ENCODE results near the gene TBC1D21.

The TBC1D21 gene

DNA sequence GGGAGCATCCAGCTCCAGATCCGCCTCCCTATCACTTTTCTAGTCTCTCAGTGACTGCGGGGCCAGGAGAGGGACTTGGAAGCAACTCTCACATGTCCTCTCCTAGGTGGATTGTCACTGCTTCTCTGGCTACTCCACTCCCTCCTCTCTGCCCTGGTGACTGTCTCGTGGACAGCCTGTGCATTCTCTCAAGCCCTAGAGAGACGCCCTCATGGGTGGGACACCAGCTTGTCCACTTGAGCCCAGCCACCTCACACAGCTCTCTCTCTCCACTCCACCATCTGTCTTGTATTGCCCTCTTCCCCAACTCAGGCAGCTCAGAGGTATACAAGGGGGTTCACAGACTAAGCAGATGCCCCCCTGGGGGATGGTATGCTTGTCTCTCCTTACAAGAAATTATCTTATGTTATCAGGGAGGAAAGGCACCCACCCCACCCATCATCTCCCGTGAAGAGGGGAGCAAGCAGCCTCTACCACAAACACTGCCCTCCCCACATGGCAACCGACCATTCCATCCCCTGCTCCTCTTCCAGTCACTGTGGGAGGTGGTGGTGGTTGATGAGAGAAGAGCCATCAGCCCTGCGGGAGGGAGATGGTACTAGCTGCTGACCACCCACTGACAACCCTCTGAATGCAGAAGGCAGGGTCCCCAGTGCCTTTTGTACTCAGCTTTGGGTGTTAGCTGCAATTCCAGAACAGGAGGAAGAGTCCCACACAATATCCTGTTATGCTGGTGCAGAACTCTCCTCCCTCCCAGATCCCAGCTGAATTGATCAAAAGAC, 37.3 kb downstream of the TBC1D21 start:
- no peak for DNase-seq

DNA sequence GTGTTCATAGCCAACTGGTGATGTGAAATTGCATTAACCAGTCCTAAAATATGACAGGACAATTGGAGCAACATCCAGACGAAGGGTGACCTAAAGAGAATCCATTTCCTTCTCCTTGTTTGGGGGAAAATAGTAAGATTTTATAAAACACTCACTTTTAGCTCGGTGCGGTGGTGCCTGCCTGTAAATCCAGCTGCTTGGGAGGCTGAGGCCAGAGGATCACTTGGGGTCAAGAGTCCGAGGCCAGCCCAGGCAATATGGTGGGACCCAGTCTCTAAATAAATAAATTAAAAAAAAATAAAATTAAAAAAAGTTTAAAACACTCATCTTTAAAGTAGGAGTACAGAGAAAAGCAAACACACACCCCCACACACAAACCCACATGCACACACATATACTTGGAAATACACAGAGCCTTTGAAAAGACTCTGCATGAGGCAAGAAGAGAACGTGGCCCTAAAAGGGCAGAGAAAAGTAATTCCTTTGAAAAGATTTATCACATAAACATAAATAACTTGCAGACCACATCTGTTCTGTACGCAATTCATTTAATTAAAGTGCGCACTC, 38.7 kb downstream of the TBC1D21 start:
- DNase-seq: no peak

DNA sequence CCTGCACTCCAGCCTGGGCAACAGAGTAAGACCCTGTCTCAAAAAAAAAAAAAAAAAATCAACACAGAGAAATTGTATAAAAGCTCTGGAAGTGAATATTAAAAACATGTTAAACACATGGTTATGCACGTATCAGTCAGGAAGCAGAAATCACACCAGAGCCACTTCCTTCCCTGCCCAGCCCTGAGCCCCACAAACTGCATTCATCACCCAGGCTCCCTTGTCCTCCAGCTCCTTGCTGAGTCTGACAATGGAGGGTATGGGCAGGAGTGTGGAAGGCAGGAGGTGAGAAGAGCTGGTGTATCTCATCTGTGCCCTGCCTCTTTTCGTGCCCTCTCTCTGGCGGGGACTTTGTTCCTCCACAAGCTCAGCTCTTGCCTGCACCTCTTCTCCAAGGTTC, 40.8 kb downstream of the TBC1D21 start:
- DNase-seq: no peak

DNA sequence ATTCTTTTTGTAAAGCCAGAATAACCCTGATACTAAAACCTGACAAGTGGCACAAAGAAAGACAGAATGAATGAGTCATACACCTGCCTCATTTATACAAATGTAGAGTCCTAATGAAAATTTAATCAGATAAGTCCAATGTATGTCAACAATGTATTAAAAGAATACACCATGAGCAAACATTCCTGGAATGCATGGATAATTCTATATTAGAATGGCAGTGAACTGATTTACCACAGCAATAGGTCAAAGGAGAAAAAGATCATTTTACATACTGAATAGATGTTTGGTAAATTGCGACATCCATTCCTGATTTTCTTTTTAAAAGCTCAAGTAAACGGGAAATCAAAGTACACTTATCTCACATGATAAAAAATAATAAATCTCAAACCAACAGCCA, 41.7 kb downstream of the TBC1D21 start:
- DNase-seq: no peak

DNA sequence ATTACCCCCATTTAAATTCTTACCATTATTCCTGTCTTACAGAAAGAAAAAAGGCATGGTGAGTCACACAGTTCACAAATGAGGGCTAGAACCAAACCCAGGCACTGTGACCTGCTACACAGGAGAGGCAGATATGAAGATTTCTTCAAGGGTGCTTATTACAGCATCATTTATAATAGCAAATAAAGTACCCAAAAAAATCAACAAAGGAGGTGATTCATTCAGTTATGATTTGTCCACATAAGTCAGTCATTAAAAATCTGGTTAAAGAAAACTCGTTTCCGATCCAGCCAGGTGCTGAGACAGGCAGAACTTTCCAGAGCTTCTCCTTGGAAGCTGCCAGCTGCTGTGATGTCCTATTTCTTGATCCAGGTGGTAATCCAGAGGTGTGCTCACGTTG, 45.4 kb downstream of the TBC1D21 start:
- DNase-seq: no peak

DNA sequence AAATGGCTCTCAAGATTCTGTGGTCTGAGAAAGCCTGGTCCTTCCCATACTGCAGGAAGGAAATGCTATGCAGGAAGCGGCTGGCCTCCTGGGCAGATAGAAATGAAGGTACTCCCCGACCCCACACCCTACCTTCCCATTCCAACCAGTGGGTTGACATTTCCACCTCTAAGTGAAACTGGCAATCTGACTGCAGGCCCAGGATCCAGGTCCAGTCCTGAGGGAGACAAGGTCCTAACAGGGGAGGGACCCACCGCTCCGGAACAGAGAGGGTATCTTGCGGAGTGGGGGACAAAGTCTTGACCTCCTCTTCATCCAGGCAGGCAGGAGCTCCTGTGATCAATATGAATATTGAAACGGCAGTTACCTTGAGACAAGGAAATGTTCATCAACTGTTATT, 46.3 kb downstream of the TBC1D21 start:
- no peak for DNase-seq

DNA sequence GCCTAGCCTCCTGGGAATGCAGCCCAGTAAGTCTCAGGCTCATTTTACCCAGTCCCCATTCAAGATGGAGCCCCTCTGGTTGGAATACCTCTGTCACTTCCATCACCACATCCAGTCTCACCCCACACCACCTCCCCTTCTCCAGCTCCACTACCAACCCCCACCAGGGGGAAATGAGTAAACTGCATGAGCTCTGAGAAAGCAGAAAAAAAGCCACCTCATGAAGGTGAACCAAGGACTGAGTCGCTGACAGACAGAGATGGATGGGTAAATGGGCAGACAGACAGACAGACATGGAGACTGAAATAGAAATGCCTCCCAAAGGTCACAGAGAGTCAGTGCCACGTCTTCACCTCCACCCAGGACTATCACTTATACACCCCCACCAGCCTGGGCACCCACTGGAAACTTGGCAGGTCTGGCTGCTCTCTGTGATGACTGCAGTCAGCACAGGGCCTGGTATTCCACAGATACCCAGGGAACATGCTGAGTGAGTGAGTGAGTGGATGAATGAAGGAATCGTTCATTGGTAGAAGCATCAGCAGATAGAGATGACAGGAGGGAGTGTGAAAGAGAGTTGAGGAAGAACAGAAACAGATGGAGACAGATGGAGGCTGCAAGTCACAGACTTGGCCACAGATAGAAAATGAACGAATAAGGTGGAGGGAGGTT, 48.0 kb downstream of the TBC1D21 start:
- no peak for DNase-seq

DNA sequence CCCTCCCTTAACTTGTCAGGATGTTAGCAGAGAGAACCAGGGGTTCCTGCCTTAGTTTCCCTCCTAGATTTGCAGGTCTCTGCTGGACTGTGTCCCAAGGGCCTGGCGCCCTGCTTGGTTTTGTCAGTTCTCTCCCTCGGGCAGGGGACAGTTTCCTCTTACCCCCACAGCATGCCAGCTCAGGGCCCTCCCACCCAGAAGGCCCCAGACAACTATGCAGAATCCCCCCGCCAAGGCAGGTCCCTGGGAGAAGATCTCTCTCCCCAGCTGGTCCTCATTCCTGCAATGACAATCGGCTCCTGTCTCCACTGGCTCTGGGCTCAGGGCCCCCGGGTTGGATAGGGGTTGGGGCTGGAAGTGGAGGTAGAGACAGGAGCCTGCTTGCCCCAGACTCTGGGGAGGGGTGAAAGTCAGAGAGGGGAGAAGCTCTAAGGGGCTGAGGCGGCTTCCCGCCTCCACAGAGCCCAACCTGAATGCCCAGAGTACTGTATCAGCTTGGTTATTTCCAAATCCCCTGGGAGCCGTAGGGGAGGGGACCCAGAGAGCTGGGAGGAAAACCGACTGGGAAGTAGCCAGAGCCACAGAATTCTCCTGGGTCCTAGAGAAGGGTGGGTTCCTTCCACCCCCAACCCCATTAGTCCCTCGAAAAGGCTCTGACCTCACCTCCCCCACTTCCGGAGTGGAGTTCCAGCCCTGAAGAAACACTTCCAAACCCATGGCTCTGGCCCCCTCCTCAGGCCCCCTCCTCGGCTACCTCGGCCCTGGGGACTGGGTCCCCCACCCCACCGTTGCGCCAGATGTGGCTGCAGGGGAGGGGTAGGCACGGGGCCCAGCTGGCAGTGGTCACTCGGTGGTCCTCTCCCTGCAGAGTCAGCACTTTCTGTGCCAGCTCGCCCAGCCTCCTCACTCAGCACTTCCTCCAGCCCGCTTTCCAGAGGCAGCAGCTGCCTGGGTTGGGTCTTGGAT, 49.1 kb downstream of the TBC1D21 start:
- DNase-seq: peak; percentile 0

DNA sequence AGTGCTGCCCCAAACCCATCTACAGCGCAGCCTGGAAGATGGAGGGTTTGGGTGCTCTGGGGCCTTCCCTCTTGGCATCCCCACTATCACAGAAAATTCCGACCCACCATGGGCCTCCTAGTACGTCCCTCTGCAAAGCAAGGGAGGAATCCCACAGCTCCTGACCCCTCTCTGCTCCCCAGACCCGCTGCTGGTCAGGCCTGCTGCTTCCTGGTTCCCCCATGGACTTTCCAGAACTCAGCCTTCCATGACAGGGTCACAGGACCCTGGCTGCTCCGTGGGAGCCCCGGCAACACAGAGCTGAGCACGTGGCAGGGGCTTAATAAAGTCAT, 49.8 kb downstream of the TBC1D21 start:
- DNase-seq: no peak

DNA sequence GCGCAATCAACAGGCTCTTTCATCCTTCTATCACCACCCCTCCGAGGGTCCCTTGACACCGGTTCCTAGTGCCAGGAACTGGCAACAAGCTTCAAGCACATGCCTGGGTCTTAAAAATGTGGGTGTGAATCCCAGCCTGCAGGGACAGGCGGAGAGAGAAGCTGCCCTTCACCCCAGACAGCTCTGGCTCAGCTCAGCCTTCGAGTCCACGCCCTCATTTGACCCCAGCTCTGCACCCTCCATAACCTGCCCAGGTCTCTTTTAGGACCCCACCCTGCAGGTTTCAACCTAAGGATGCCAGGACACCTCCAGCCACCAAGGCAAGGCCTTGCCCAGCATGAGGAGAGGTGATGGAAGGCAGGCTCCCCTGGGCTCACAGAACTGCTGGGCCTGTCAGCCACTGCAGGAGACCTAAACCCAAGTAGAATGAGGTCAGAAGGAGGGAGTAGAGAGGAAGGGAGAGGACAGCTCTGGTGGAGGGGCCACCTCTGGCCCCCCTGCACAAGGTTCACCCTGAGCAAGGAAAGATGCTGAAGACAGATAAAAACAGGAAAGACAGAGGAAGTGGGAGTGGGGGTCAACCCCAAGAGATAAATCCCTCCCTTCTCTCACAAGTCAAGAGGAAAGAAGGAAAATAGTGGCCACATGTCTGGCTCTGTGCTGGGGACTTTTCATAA, 50.3 kb downstream of the TBC1D21 start:
- no peak for DNase-seq

DNA sequence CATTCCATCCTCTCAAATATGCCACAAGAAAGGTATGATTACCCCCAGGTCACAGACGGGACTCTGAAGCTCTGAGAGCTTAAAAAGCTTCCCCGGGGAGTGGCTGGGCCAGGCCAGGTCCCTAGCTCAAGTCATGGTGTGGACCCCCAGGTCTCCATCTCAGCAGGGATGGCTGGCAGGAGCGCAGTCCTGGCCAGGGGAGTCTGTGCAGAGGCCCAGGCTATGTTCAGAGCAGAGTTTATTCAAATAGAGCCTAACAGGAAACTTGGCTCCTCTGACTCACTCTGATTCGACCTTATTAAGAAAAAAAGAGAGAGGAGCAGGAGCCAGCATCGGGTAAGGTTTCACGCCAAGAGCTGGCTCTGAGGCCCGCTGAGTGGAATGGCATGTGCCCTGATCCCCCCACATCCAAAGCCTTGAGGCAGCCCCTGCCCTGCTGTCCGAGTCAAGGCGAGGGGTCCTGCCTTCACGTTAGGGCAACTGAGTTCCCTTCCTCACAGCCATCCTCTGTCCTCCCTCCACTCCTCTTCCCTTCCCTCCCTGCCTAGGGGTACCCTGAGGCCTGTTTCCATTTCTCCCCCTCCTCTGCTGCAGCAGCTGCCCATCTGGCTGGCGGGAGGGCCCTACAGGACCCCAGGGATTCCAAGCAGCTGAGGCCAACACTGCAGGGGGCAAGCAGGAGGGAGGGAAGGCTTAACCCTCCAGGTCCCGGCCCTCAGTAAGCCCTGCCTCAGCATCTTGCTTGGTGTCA, 51.0 kb downstream of the TBC1D21 start:
- DNase-seq: no peak

DNA sequence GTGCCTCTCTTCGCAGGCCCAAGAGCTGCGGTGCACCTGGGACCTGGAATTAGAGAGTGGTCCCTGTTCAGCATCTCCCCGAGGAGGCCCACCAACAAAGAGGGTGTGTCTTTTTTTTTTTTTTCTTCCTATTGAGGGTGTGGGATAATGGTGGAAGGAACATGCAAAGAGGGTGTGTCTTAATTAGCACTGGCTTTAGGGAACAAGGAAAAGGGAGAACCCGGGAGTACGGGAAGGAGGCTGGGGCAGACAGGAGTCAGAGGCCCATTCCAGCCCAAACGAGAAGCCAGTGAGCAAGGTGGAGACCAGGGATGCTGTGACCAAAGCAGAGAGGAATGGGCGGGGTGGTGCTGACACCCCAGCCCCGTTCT, 52.5 kb downstream of the TBC1D21 start:
- no peak for DNase-seq

DNA sequence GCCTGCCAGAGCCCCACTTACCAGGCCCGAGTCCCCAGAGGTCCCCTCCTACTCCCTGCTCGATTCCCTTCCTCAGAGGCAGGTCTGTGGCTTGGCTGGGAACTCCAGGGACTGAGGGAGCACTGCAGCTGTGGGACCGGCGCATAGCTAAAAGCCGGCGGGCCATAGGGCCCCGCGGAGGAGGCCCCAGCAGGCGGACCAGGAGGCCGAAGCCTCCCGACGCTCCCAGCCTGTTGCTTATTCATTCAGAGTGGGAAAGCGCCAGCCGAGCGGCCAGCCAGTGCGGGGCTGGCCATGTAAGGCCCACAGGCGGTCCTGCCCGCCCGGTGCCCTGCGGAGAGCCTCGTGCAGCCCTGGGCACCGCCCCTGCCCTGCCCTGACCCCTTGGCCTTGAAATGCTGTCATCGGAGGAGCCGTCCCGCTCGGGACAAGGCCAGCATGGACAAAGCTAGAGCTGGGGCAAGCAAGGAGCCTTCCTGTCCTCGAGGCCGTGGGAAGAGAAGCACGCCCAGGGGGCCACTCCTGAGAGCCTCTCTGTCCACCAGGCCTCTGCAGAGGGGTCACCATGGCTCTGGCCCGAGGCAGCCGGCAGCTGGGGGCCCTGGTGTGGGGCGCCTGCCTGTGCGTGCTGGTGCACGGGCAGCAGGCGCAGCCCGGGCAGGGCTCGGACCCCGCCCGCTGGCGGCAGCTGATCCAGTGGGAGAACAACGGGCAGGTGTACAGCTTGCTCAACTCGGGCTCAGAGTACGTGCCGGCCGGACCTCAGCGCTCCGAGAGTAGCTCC, 53.0 kb downstream of the TBC1D21 start, which contains the start of gene LOXL1:
TSS of gene LOXL1 (plus strand) at position 244 of the 784 bp plus-strand sequence. CDS start at position 566, 322 bp downstream.
- peak; percentile 11 for DNase-seq

DNA sequence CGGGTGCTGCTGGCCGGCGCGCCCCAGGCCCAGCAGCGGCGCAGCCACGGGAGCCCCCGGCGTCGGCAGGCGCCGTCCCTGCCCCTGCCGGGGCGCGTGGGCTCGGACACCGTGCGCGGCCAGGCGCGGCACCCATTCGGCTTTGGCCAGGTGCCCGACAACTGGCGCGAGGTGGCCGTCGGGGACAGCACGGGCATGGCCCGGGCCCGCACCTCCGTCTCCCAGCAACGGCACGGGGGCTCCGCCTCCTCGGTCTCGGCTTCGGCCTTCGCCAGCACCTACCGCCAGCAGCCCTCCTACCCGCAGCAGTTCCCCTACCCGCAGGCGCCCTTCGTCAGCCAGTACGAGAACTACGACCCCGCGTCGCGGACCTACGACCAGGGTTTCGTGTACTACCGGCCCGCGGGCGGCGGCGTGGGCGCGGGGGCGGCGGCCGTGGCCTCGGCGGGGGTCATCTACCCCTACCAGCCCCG, 53.7 kb downstream of the TBC1D21 start:
- peak; percentile 43 for DNase-seq

DNA sequence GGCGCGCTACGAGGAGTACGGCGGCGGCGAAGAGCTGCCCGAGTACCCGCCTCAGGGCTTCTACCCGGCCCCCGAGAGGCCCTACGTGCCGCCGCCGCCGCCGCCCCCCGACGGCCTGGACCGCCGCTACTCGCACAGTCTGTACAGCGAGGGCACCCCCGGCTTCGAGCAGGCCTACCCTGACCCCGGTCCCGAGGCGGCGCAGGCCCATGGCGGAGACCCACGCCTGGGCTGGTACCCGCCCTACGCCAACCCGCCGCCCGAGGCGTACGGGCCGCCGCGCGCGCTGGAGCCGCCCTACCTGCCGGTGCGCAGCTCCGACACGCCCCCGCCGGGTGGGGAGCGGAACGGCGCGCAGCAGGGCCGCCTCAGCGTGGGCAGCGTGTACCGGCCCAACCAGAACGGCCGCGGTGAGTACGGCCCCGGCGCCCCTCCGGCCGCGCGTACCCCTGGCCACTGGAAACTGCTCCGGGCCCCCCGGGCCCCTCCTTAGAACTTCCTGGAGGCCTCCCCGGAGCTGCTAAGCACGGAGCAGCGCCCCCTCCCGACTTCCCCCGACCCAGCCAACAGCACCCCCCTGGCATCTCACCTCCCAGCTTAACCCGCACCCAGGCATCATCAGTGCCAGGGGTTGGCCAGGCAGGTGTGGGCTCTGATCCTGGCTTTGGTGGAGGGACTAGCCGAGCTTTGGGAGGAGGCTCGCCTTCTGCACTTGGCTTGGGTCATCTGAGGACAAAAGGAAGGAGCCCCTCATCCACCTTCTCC, 54.3 kb downstream of the TBC1D21 start:
- peak; percentile 56 for DNase-seq

DNA sequence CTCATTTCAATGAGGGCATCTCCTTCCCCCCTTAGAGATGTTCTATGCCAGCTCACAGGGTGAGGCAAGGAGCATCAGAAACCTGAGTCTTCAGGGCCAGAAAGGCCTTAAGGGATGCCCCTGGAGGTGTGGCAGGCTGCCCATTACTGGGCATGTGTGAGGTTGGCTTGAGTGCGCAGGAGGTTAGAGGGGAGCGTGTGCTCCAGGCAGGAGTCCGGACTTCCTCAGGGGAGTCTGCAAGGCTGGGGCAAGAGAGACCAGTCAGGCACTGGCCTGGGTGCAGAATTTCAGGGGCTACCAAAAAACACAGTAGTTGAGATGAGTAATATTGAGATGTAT, 54.8 kb downstream of the TBC1D21 start:
- no peak for DNase-seq

DNA sequence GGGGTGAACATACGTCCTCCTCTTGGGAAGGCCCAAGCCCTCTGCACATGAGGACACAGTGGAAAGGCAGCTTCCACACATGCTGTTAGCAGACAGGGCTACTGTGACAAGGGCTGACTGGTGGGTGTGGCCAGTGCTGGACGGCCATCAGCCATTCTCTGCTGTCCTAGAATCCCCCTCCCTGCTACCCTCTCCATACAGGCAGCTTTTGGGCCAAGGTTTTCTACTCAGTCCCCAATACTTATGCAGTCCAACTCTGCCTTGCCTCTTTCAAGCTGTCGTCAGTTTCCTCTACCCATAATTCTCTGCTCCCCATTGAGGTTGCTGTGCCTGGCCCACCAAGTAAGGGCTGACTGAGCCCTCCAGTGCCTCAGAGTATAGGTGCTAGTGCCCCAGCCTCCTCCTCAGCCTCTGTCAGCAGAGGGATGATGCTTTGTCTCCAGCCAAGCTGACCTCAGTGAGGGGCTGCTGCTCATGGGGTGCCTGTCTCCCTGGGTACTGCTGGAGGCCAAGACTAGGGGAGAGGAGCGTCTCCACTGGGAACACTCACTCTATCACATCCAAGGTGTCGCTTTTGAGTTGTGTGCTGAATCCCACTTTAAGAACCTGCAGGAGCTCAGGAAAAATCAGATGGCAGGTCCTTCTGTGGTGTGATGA, 55.7 kb downstream of the TBC1D21 start:
- no peak for DNase-seq

DNA sequence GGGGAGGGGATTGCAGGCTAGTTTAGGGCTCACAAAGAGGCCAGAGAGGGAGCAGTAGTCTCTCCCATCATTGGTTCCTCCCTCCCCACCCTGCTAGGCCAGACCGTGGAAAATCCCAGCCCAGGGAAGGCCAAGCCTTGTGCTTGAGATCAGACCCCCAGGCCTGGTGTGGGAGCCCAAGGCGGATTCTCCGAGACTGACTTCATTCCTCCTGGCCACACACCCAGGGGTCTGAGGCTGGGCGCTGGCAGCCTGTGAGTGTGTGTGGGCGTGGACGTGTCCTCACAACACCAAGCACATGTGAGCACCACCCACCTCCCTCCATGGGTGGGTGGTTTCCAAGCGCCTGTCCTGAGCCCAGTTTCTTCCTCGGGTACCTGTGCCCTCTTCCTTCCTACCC, 57.0 kb downstream of the TBC1D21 start:
- no peak for DNase-seq

DNA sequence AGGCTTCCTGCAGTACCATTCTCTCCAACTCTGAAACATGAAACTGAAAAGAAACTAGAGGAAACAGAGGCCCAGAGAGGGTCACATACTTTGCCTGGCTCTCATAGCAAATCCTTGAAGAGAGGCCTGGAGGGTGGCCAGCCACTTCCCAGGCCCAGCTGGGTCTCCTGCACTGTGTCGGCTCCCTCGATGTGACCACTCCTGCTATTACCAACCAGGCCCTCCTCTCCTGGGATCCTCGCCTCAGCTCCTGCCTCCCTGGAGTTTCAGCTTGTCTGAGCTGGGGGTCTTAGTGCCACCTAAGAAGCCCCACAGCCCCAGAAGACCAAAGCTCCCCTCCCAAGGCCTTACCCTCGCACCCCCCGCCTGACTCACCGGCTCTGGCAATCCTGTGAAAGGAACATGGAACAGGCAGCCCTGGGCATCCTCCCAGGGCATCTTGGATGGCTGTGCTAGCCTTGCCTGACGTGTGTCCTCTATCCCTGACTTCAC, 57.5 kb downstream of the TBC1D21 start:
- no peak for DNase-seq
